ENCODE measurements around the gene RUFY4. TPM values are rescaled to one million over a fixed set of nuclear protein-coding genes. Genes with fewer than 3 reads are reported as not detected.

Gene RUFY4
- total RNA-seq, 4 donors from 2014 or later, result 0.60 to 0.95 TPM; not detected in 2

- TF ChIP-seq, protein P1, sequence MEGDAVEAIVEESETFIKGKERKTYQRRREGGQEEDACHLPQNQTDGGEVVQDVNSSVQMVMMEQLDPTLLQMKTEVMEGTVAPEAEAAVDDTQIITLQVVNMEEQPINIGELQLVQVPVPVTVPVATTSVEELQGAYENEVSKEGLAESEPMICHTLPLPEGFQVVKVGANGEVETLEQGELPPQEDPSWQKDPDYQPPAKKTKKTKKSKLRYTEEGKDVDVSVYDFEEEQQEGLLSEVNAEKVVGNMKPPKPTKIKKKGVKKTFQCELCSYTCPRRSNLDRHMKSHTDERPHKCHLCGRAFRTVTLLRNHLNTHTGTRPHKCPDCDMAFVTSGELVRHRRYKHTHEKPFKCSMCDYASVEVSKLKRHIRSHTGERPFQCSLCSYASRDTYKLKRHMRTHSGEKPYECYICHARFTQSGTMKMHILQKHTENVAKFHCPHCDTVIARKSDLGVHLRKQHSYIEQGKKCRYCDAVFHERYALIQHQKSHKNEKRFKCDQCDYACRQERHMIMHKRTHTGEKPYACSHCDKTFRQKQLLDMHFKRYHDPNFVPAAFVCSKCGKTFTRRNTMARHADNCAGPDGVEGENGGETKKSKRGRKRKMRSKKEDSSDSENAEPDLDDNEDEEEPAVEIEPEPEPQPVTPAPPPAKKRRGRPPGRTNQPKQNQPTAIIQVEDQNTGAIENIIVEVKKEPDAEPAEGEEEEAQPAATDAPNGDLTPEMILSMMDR (IDR thresholded peaks at IDR 0.05), result no peak
- ATAC-seq (ENCODE audit: low FRiP score) (no peak), DNase-seq (ENCODE audit: low spot score) (no peak)
Observed at GRCh38 chr2:218027426-218028188, 41.4 kb upstream of the RUFY4 start.

DNA sequence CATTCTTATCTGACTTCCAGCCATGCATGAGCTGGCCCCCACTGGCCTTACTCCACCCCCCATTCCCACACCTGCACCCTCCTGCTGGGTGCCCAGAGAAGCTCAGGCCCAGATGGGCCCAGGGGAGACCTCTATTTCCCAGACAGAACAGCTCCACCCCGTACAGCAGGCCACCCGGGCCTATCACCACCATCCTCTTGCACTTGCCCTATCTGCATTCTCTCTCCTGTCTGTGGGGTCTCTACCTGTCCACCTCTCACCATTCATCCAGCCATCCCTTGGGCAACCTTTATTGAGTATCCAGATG is 40.9 kb upstream of the RUFY4 start:
- TF ChIP-seq, protein P1 (IDR thresholded peaks at IDR 0.05), result no peak
- DNase-seq (ENCODE audit: low spot score), result no peak
- ATAC-seq (ENCODE audit: low FRiP score), result no peak

DNA sequence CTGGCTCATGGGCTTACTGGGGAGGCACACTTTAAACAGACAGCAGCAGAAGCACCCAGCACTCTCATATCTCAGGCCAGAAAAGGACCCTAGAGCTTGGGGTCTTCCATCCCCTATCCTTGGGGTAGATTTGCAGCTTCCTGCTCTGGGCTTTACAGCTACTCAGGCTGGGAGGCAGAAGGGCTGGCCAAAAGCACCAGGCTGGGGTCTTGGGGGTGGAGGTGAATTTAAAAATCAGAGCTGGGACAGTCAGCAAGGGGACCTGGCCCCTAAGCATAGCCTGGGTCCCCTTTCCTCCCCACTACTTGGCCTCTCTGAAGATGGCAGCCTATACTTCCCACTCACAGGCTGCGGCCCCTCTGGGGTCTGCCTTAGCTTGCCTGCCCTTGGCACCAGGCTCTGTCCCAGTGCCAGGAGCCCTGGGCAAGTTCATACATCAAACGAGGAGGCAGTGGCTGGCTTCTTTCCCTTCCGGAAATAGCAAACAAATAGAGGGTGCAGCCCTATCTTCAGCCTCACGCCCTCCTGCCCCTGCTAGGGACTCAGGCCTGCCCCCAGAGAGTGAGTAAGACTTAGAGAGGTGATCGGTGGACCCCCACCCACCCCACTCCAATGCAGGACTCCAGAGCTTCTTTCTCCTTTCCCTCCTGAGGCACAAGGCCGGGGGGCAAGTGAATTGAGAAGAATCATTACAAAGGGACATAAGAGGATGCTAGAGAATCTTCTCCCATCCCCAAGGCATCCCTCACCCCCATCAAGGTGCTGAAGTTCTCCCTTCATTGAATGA is 40.3 kb upstream of the RUFY4 start:
- DNase-seq (ENCODE audit: low spot score) (no peak), ATAC-seq (ENCODE audit: low FRiP score) (no peak)
- TF ChIP-seq, protein P1 (IDR thresholded peaks at IDR 0.05), result no peak

- TF ChIP-seq, protein P1 (IDR thresholded peaks at IDR 0.05), result no peak
- ATAC-seq (ENCODE audit: low FRiP score) (no peak), DNase-seq (ENCODE audit: low spot score) (no peak)
Observed at GRCh38 chr2:218029366-218030360, 39.4 kb upstream of the RUFY4 start.

DNA sequence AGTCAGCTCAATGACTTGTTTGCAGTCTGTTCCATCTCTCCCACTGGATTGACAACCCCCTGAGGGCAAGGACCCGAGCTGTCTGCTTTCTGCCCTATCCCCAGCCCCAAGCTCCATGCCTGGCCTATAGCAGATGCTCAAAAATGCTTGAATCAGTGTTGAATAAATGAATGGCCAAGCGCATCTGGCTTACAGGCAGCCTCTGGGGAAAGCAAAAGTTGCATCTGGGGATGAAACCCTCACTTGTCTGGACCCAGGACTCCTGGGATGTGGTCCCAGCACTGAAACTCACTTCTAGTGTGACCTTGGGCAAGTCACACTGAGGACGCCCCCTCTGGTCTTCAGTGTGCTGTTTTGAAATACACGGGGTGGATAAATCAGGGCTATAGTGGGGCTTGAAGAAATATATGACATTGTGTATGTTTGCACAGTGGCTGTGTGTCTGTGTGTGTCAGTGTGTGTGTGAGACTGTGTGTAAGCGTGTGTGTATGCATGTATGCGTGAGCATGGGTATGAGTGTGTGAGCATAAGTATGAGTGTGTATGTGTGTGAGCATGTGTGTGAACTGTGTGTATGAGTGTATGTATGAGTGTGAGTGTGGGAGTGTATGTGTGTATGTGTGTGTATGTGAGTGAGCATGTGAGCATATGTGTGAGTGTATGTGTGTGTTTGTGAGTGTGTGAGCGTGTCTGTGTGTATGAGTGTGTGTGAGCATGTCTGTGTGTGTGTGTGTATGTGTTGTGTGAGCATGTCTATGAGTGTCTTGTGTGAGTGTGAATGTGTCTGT is 38.5 kb upstream of the RUFY4 start:
- ATAC-seq (ENCODE audit: low FRiP score) (no peak), DNase-seq (ENCODE audit: low spot score) (no peak)
- TF ChIP-seq, protein P1 (IDR thresholded peaks at IDR 0.05), result no peak

- no peak for ATAC-seq (ENCODE audit: low FRiP score)
- TF ChIP-seq, protein P1 (IDR thresholded peaks at IDR 0.05), result no peak
- DNase-seq (ENCODE audit: low spot score), result no peak
Observed at GRCh38 chr2:218031261-218031660, 37.8 kb upstream of the RUFY4 start.
